ENCODE data around the gene MYL12B.

The MYL12B gene

GRCh38 chr18:3225588-3225987, 36.3 kb upstream of the MYL12B start:
- no peak overlapping the region for H3K9ac ChIP-seq (ENCODE audit: insufficient read length, low read depth)
- TF ChIP-seq SUZ12 (IDR thresholded peaks at IDR 0.05; ENCODE audit: extremely low read depth, insufficient read depth, insufficient read length): no peak
- TF ChIP-seq ZNF274 (IDR thresholded peaks at IDR 0.05; ENCODE audit: low read depth, low read length): no peak
- no peak for TF ChIP-seq YY1 (IDR thresholded peaks at IDR 0.05; ENCODE audit: insufficient read depth, insufficient read length)
- H3K27me3 ChIP-seq (ENCODE audit: insufficient read depth, insufficient read length): no peaks in the 10 kb centered on the region
- H3K9me3 ChIP-seq (ENCODE audit: insufficient read depth, low read length): no peaks in the 10 kb centered on the region
- no peaks in the 10 kb centered on the region for H3K4me1 ChIP-seq (ENCODE audit: insufficient read depth, insufficient read length)
- no peak overlapping the region for H3K4me3 ChIP-seq (ENCODE audit: insufficient read length, low read depth)
- no peak for DNase-seq (ENCODE audit: low read depth, low spot score)
- H3K36me3 ChIP-seq (ENCODE audit: insufficient read depth, insufficient read length, low read length): no peaks in the 10 kb centered on the region

GRCh38 chr18:3226048-3226447, 35.9 kb upstream of the MYL12B start:
- H3K4me1 ChIP-seq (ENCODE audit: insufficient read depth, insufficient read length): no peaks in the 10 kb centered on the region
- no peaks in the 10 kb centered on the region for H3K27me3 ChIP-seq (ENCODE audit: insufficient read depth, insufficient read length)
- no peak overlapping the region for H3K9ac ChIP-seq (ENCODE audit: insufficient read length, low read depth)
- DNase-seq (ENCODE audit: low read depth, low spot score): no peak
- H3K9me3 ChIP-seq (ENCODE audit: insufficient read depth, low read length): no peaks in the 10 kb centered on the region
- H3K4me3 ChIP-seq (ENCODE audit: insufficient read length, low read depth): no peak overlapping the region
- H3K36me3 ChIP-seq (ENCODE audit: insufficient read depth, insufficient read length, low read length): no peaks in the 10 kb centered on the region
- TF ChIP-seq ZNF274 (IDR thresholded peaks at IDR 0.05; ENCODE audit: low read depth, low read length): no peak
- no peak for TF ChIP-seq YY1 (IDR thresholded peaks at IDR 0.05; ENCODE audit: insufficient read depth, insufficient read length)
- no peak for TF ChIP-seq SUZ12 (IDR thresholded peaks at IDR 0.05; ENCODE audit: extremely low read depth, insufficient read depth, insufficient read length)

GRCh38 chr18:3230401-3231334, 31.3 kb upstream of the MYL12B start:
- Histone ChIP-seq H3K4me3 (ENCODE audit: insufficient read length, low read depth) (no peak overlapping the region), H3K9me3 (ENCODE audit: insufficient read depth, low read length) (no peaks in the 10 kb centered on the region), H3K27me3 (ENCODE audit: insufficient read depth, insufficient read length) (no peaks in the 10 kb centered on the region), H3K9ac (ENCODE audit: insufficient read length, low read depth) (no peak overlapping the region), H3K36me3 (ENCODE audit: insufficient read depth, insufficient read length, low read length) (no peaks in the 10 kb centered on the region), H3K4me1 (ENCODE audit: insufficient read depth, insufficient read length) (no peaks in the 10 kb centered on the region)
- TF ChIP-seq ZNF274 (IDR thresholded peaks at IDR 0.05; ENCODE audit: low read depth, low read length) (no peak), YY1 (IDR thresholded peaks at IDR 0.05; ENCODE audit: insufficient read depth, insufficient read length) (no peak), SUZ12 (IDR thresholded peaks at IDR 0.05; ENCODE audit: extremely low read depth, insufficient read depth, insufficient read length) (no peak)
- no peak for DNase-seq (ENCODE audit: low read depth, low spot score)

GRCh38 chr18:3233004-3233403, 28.9 kb upstream of the MYL12B start:
- Histone ChIP-seq H3K4me1 (ENCODE audit: insufficient read depth, insufficient read length) (no peaks in the 10 kb centered on the region), H3K4me3 (ENCODE audit: insufficient read length, low read depth) (no peak overlapping the region), H3K9me3 (ENCODE audit: insufficient read depth, low read length) (0 out of 2 replicates have a peak, but pooled peaks cover 2% of the 10 kb centered on the region), H3K36me3 (ENCODE audit: insufficient read depth, insufficient read length, low read length) (no peaks in the 10 kb centered on the region), H3K27me3 (ENCODE audit: insufficient read depth, insufficient read length) (no peaks in the 10 kb centered on the region), H3K9ac (ENCODE audit: insufficient read length, low read depth) (no peak overlapping the region)
- DNase-seq (ENCODE audit: low read depth, low spot score): no peak
- TF ChIP-seq SUZ12 (IDR thresholded peaks at IDR 0.05; ENCODE audit: extremely low read depth, insufficient read depth, insufficient read length) (no peak), ZNF274 (IDR thresholded peaks at IDR 0.05; ENCODE audit: low read depth, low read length) (no peak), YY1 (IDR thresholded peaks at IDR 0.05; ENCODE audit: insufficient read depth, insufficient read length) (no peak)

GRCh38 chr18:3233433-3234168, 28.3 kb upstream of the MYL12B start:
- H3K9ac ChIP-seq (ENCODE audit: insufficient read length, low read depth): no peak overlapping the region
- DNase-seq (ENCODE audit: low read depth, low spot score): no peak
- H3K4me3 ChIP-seq (ENCODE audit: insufficient read length, low read depth): no peak overlapping the region
- no peaks in the 10 kb centered on the region for H3K27me3 ChIP-seq (ENCODE audit: insufficient read depth, insufficient read length)
- H3K36me3 ChIP-seq (ENCODE audit: insufficient read depth, insufficient read length, low read length): no peaks in the 10 kb centered on the region
- H3K4me1 ChIP-seq (ENCODE audit: insufficient read depth, insufficient read length): no peaks in the 10 kb centered on the region
- 0 out of 2 replicates have a peak, but pooled peaks cover 4% of the 10 kb centered on the region for H3K9me3 ChIP-seq (ENCODE audit: insufficient read depth, low read length)
- no peak for TF ChIP-seq YY1 (IDR thresholded peaks at IDR 0.05; ENCODE audit: insufficient read depth, insufficient read length)
- no peak for TF ChIP-seq ZNF274 (IDR thresholded peaks at IDR 0.05; ENCODE audit: low read depth, low read length)

- no peak for DNase-seq (ENCODE audit: low read depth, low spot score)
- Histone ChIP-seq H3K9ac (ENCODE audit: insufficient read length, low read depth) (no peak overlapping the region), H3K4me3 (ENCODE audit: insufficient read length, low read depth) (no peak overlapping the region), H3K4me1 (ENCODE audit: insufficient read depth, insufficient read length) (no peaks in the 10 kb centered on the region), H3K27me3 (ENCODE audit: insufficient read depth, insufficient read length) (no peaks in the 10 kb centered on the region), H3K36me3 (ENCODE audit: insufficient read depth, insufficient read length, low read length) (no peaks in the 10 kb centered on the region), H3K9me3 (ENCODE audit: insufficient read depth, low read length) (0 out of 2 replicates have a peak, but pooled peaks cover 4% of the 10 kb centered on the region)
- TF ChIP-seq YY1 (IDR thresholded peaks at IDR 0.05; ENCODE audit: insufficient read depth, insufficient read length): no peak
- no peak for TF ChIP-seq ZNF274 (IDR thresholded peaks at IDR 0.05; ENCODE audit: low read depth, low read length)
- TF ChIP-seq SUZ12 (IDR thresholded peaks at IDR 0.05; ENCODE audit: extremely low read depth, insufficient read depth, insufficient read length): no peak
Observed at GRCh38 chr18:3234457-3234856, 27.5 kb upstream of the MYL12B start.

GRCh38 chr18:3235846-3236245, 26.1 kb upstream of the MYL12B start:
- 0 out of 2 replicates have a peak, but pooled peaks cover 5% of the 10 kb centered on the region for H3K9me3 ChIP-seq (ENCODE audit: insufficient read depth, low read length)
- no peaks in the 10 kb centered on the region for H3K36me3 ChIP-seq (ENCODE audit: insufficient read depth, insufficient read length, low read length)
- H3K27me3 ChIP-seq (ENCODE audit: insufficient read depth, insufficient read length): no peaks in the 10 kb centered on the region
- no peak for DNase-seq (ENCODE audit: low read depth, low spot score)
- H3K4me1 ChIP-seq (ENCODE audit: insufficient read depth, insufficient read length): no peaks in the 10 kb centered on the region
- H3K4me3 ChIP-seq (ENCODE audit: insufficient read length, low read depth): no peak overlapping the region
- H3K9ac ChIP-seq (ENCODE audit: insufficient read length, low read depth): no peak overlapping the region
- TF ChIP-seq YY1 (IDR thresholded peaks at IDR 0.05; ENCODE audit: insufficient read depth, insufficient read length) (no peak), SUZ12 (IDR thresholded peaks at IDR 0.05; ENCODE audit: extremely low read depth, insufficient read depth, insufficient read length) (no peak), ZNF274 (IDR thresholded peaks at IDR 0.05; ENCODE audit: low read depth, low read length) (no peak)
